ENCODE measurements around the gene SORCS1. TPM values are rescaled to one million over a fixed set of nuclear protein-coding genes. Genes with fewer than 3 reads are reported as not detected.

The SORCS1 gene
- total and polyA plus RNA-seq, 2 donors (not counting 1 experiment from before 2014, with no cell fraction given) = not detected

DNA sequence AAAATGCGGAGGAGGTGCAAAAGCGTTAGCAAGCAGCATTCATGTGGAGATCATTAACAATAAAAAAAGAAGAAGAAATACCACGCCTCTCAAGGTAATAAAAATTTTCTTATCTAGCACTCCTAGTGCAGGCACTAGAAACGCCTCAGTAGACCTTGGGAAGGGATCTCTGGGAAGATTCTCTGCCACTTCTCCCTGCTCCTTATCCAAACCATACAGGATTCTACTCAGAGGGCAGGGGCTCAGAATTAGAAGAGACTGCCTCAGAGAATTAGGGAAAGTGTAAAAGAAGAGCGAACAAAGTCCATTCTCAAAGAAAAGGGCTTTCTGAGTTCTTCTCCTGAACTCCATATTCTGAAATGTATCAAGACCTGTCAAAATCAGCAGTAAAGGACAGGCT lies 413.4 kb downstream of the SORCS1 start:
- Histone ChIP-seq H3K9me3 (ENCODE audit: control extremely low read depth in 1 of 3, control insufficient read depth in 2 of 3, insufficient read depth in 1 of 3, low read length in 2 of 3) (peaks cover 0 to 2% (median 0%) of the 10 kb centered on the region in 3 donors), H2AFZ (ENCODE audit: insufficient read depth, low read depth, low read length, poor library complexity, severe bottlenecking) (no peak overlapping the region), H3K4me1 (ENCODE audit: control insufficient read depth in 2 of 2, insufficient read depth in 2 of 2, low read length in 2 of 2) (no peaks in the 10 kb centered on the region), H3K27ac (ENCODE audit: low read length in 2 of 2) (no peak overlapping the region), H3K9ac (ENCODE audit: low read length) (no peak overlapping the region), H3K79me2 (ENCODE audit: control insufficient read depth, insufficient read depth, low read length) (no peaks in the 10 kb centered on the region), H3K4me3 (ENCODE audit: control extremely low read depth in 1 of 5, extremely low read depth in 1 of 5, insufficient read depth in 1 of 5, low read depth in 2 of 5, low read length in 4 of 5) (no peak overlapping the region), H3K27me3 (replicated peaks in 1 of 4; ENCODE audit: control extremely low read depth in 1 of 4, control insufficient read depth in 3 of 4, insufficient read depth in 4 of 4, low read length in 3 of 4) (no peaks in the 10 kb centered on the region), H3K36me3 (replicated peaks in 1 of 2; ENCODE audit: control extremely low read depth in 1 of 2, control insufficient read depth in 1 of 2, extremely low read depth in 1 of 2, insufficient read depth in 2 of 2, low read length in 1 of 2) (no peaks in the 10 kb centered on the region), H3K4me2 (replicated peaks; ENCODE audit: low read depth, low read length, poor library complexity, severe bottlenecking) (no peak overlapping the region), H4K20me1 (ENCODE audit: control insufficient read depth, insufficient read depth, low read length, poor library complexity, severe bottlenecking) (no peaks in the 10 kb centered on the region)
- WGBS (ENCODE audit: insufficient coverage) = no CpG with 5 or more reads among the region's 5 CpGs
- ChIA-PET CTCF (no interaction called here), POLR2A (no interaction called here)
- intact Hi-C loops (cut with micrococcal nuclease) = no loop called here
- no peaks in the 10 kb centered on the region for H3K4me1 Mint-ChIP-seq
- H3K4me3 Mint-ChIP-seq = no peak overlapping the region
- no peaks in the 10 kb centered on the region for H3K27me3 Mint-ChIP-seq
- no peak overlapping the region for H3K27ac Mint-ChIP-seq
- DNase-seq (no peak), ATAC-seq (ENCODE audit: low read depth) (no peak)
- no peaks in the 10 kb centered on the region for H3K9me3 Mint-ChIP-seq (ENCODE audit: insufficient read depth)
- TF ChIP-seq, protein P1, sequence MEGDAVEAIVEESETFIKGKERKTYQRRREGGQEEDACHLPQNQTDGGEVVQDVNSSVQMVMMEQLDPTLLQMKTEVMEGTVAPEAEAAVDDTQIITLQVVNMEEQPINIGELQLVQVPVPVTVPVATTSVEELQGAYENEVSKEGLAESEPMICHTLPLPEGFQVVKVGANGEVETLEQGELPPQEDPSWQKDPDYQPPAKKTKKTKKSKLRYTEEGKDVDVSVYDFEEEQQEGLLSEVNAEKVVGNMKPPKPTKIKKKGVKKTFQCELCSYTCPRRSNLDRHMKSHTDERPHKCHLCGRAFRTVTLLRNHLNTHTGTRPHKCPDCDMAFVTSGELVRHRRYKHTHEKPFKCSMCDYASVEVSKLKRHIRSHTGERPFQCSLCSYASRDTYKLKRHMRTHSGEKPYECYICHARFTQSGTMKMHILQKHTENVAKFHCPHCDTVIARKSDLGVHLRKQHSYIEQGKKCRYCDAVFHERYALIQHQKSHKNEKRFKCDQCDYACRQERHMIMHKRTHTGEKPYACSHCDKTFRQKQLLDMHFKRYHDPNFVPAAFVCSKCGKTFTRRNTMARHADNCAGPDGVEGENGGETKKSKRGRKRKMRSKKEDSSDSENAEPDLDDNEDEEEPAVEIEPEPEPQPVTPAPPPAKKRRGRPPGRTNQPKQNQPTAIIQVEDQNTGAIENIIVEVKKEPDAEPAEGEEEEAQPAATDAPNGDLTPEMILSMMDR (IDR thresholded peaks at IDR 0.05) = no peak
- TF ChIP-seq EZH2 (IDR thresholded peaks at IDR 0.05; ENCODE audit: borderline replicate concordance, insufficient read depth, low read depth, low read length, poor library complexity, severe bottlenecking) = no peak

DNA sequence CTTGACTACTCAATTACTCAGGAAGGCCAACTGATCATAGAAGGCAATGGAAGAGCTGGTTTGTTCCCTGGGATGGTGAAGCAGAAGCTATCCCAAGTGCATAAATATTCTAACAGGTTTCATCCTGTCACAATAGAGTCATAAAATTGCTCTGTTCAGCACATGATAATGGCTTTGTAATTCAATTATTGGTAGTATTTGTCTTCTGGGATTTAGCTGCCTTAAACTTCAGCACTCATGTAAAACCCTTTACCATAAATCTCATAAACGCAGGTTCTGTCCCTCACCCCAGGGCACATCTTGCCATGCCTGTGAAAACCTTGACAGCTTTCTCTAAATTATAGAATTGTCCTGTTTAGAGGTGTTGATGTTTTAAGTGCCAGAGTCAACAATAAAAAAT lies 417.6 kb downstream of the SORCS1 start:
- ChIA-PET CTCF (no interaction called here), POLR2A (no interaction called here)
- no peak overlapping the region for H2AFZ ChIP-seq (ENCODE audit: insufficient read depth, low read depth, low read length, poor library complexity, severe bottlenecking)
- WGBS (ENCODE audit: insufficient coverage) = no CpG with 5 or more reads among the region's 1 CpG
- no peak overlapping the region for H3K4me3 ChIP-seq (ENCODE audit: control extremely low read depth in 1 of 5, extremely low read depth in 1 of 5, insufficient read depth in 1 of 5, low read depth in 2 of 5, low read length in 4 of 5)
- TF ChIP-seq EZH2 (IDR thresholded peaks at IDR 0.05; ENCODE audit: borderline replicate concordance, insufficient read depth, low read depth, low read length, poor library complexity, severe bottlenecking) = no peak
- TF ChIP-seq, protein P1 (IDR thresholded peaks at IDR 0.05) = no peak
- no peaks in the 10 kb centered on the region for H4K20me1 ChIP-seq (ENCODE audit: control insufficient read depth, insufficient read depth, low read length, poor library complexity, severe bottlenecking)
- H3K27ac ChIP-seq (ENCODE audit: low read length in 2 of 2) = no peak overlapping the region
- intact Hi-C loops (cut with micrococcal nuclease) = no loop called here
- Mint-ChIP-seq H3K4me1 (no peaks in the 10 kb centered on the region), H3K27ac (no peak overlapping the region), H3K27me3 (no peaks in the 10 kb centered on the region), H3K4me3 (no peak overlapping the region), H3K9me3 (ENCODE audit: insufficient read depth) (no peaks in the 10 kb centered on the region)
- no peaks in the 10 kb centered on the region for H3K27me3 ChIP-seq (replicated peaks in 1 of 4; ENCODE audit: control extremely low read depth in 1 of 4, control insufficient read depth in 3 of 4, insufficient read depth in 4 of 4, low read length in 3 of 4)
- DNase-seq (no peak), ATAC-seq (ENCODE audit: low read depth) (no peak)
- H3K79me2 ChIP-seq (ENCODE audit: control insufficient read depth, insufficient read depth, low read length) = no peaks in the 10 kb centered on the region
- H3K9ac ChIP-seq (ENCODE audit: low read length) = no peak overlapping the region
- H3K4me1 ChIP-seq (ENCODE audit: control insufficient read depth in 2 of 2, insufficient read depth in 2 of 2, low read length in 2 of 2) = no peaks in the 10 kb centered on the region
- H3K36me3 ChIP-seq (replicated peaks in 1 of 2; ENCODE audit: control extremely low read depth in 1 of 2, control insufficient read depth in 1 of 2, extremely low read depth in 1 of 2, insufficient read depth in 2 of 2, low read length in 1 of 2) = no peaks in the 10 kb centered on the region
- no peak overlapping the region for H3K4me2 ChIP-seq (replicated peaks; ENCODE audit: low read depth, low read length, poor library complexity, severe bottlenecking)
- H3K9me3 ChIP-seq (ENCODE audit: control extremely low read depth in 1 of 3, control insufficient read depth in 2 of 3, insufficient read depth in 1 of 3, low read length in 2 of 3) = no peaks in the 10 kb centered on the region
